NOMO-1 (cell line): ENCODE data around the gene INSC.
"Not testable (repeated sequence)": the region's sequence is repeated elsewhere in the genome, so short reads cannot be mapped to it uniquely, and the experiment has no call there.

ENCODE experiments used
- DNase-seq, 2 experiments: peaks; one replicate each; lab custom pipeline; 2025; ENCODE audit not compliant: unreplicated experiment in 2 of 2; lab: John Stamatoyannopoulos, UW

The INSC gene

GRCh38 chr11:15114501-15115475 lies at the start of gene INSC:
Gene INSC (plus strand): TSS chr11:15114923. CDS start chr11:15149175, 34,252 bp downstream.
- no peak for DNase-seq

GRCh38 chr11:15069751-15070150 lies 45.0 kb upstream of the INSC start:
- not testable (repeated sequence) for DNase-seq

- no peak for DNase-seq
Measured at GRCh38 chr11:15071556-15072255, 43.0 kb upstream of the INSC start.

- no peak for DNase-seq
Measured at GRCh38 chr11:15072551-15073143, 42.1 kb upstream of the INSC start.

- DNase-seq, result no peak
Measured at GRCh38 chr11:15073361-15074205, 41.1 kb upstream of the INSC start, which contains the start of gene CALCB. Gene CALCB (plus strand): TSS chr11:15073593. CDS start chr11:15074719, 1,126 bp downstream.

GRCh38 chr11:15074206-15075161 lies 40.2 kb upstream of the INSC start:
- DNase-seq, result peak; percentile 28 to 44

GRCh38 chr11:15075162-15075526 lies 39.6 kb upstream of the INSC start:
- DNase-seq, result no peak

GRCh38 chr11:15091175-15091574 lies 23.5 kb upstream of the INSC start:
- no peak for DNase-seq

- no peak for DNase-seq
Measured at GRCh38 chr11:15091625-15092024, 23.1 kb upstream of the INSC start.

- DNase-seq, result peak in 1 of 2 experiments; percentile 28
Measured at GRCh38 chr11:15093432-15093831, 21.3 kb upstream of the INSC start.

- no peak for DNase-seq
Measured at GRCh38 chr11:15095736-15096228, 18.9 kb upstream of the INSC start.

- no peak for DNase-seq
Measured at GRCh38 chr11:15097411-15097810, 17.3 kb upstream of the INSC start.

GRCh38 chr11:15099267-15099666 lies 15.5 kb upstream of the INSC start:
- no peak for DNase-seq

GRCh38 chr11:15101072-15101709 lies 13.5 kb upstream of the INSC start:
- peak; percentile 21 to 27 for DNase-seq

- no peak for DNase-seq
Measured at GRCh38 chr11:15104166-15104565, 10.6 kb upstream of the INSC start.

GRCh38 chr11:15106201-15106965 lies 8.3 kb upstream of the INSC start:
- DNase-seq, result no peak

GRCh38 chr11:15107730-15108515 lies 6.8 kb upstream of the INSC start:
- DNase-seq, result no peak
